ENCODE measurements around the gene TGDS. TPM values are rescaled to one million over a fixed set of nuclear protein-coding genes. Genes with fewer than 3 reads are reported as not detected.

TGDS gene
- polyA plus RNA-seq, 2 donors, result 5.2 to 6.1 TPM

DNA sequence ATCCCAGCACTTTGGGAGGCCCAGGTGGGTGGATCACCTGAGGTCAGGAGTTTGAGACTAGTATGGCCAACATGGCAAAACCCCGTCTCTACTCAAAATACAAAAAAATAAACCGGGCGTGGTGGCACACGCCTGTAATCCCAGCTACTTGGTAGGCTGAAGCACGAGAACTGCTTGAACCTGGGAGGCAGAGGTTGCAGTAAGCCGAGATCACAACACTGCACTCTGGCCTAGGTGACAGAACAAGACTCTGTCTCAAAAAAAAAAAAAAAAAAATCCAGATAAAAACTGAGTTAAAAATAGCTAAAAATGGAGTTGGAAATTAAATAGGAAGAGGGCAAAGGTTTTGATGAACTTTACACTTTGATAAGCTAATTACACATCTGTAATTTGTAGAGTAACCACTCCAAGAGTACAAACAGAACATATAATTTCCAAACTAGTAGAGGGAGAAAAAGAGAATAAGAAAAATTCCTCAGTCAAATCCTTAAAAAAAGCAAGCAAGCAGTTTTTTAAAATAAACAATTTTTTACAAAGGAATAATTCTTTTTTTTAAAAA is 10.3 kb downstream of the TGDS start:
- no peaks in the 10 kb centered on the region for H3K9me3 ChIP-seq (ENCODE audit: control insufficient read depth in 2 of 2, insufficient read depth in 1 of 2, low read depth in 1 of 2, low read length in 1 of 2)
- H3K27me3 ChIP-seq (ENCODE audit: control insufficient read depth in 1 of 2, insufficient read depth in 2 of 2, low read length in 2 of 2), result no peaks in the 10 kb centered on the region
- H3K36me3 ChIP-seq (ENCODE audit: control insufficient read depth in 2 of 2, insufficient read depth in 2 of 2, low read length in 1 of 2), result peaks cover 0 to 7% of the 10 kb centered on the region in 2 donors
- WGBS, 2 donors, result 87 to 92% methylated on average over 6 of the region's 6 CpGs
- no peaks in the 10 kb centered on the region for H3K4me1 ChIP-seq (ENCODE audit: control insufficient read depth in 2 of 2, insufficient read depth in 2 of 2, low read length in 1 of 2)
- H3K4me3 ChIP-seq (ENCODE audit: low read depth in 1 of 2, low read length in 2 of 2), result no peak overlapping the region
- no peak overlapping the region for H3K27ac ChIP-seq (ENCODE audit: low read depth in 2 of 2, low read length in 1 of 2)

DNA sequence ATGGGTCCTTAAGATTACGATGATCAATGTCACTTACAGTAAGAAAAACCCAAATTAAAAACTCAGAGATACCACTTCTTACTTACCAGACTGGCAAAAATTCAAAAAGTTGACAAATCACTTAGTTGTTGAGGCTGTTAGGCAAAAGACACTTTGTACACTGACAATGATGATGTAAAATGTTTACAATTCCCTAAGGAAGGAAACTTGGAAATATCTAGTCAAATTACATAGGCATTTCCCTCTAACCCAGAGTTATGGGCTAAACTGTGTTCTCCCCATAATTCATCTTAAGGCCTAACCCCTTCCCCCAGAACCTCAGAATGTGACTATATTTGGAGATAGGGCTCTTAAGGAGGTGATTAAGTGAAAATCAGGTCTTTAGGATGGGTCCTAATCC is 12.0 kb downstream of the TGDS start:
- WGBS, 2 donors, result 92 to 93% methylated on average over 1 of the region's 1 CpG
- Histone ChIP-seq H3K4me3 (ENCODE audit: low read depth in 1 of 2, low read length in 2 of 2) (no peak overlapping the region), H3K9me3 (ENCODE audit: control insufficient read depth in 2 of 2, insufficient read depth in 1 of 2, low read depth in 1 of 2, low read length in 1 of 2) (no peaks in the 10 kb centered on the region), H3K27ac (ENCODE audit: low read depth in 2 of 2, low read length in 1 of 2) (no peak overlapping the region), H3K27me3 (ENCODE audit: control insufficient read depth in 1 of 2, insufficient read depth in 2 of 2, low read length in 2 of 2) (no peaks in the 10 kb centered on the region), H3K4me1 (ENCODE audit: control insufficient read depth in 2 of 2, insufficient read depth in 2 of 2, low read length in 1 of 2) (no peaks in the 10 kb centered on the region), H3K36me3 (ENCODE audit: control insufficient read depth in 2 of 2, insufficient read depth in 2 of 2, low read length in 1 of 2) (peaks cover 4 to 10% of the 10 kb centered on the region in 2 donors)

DNA sequence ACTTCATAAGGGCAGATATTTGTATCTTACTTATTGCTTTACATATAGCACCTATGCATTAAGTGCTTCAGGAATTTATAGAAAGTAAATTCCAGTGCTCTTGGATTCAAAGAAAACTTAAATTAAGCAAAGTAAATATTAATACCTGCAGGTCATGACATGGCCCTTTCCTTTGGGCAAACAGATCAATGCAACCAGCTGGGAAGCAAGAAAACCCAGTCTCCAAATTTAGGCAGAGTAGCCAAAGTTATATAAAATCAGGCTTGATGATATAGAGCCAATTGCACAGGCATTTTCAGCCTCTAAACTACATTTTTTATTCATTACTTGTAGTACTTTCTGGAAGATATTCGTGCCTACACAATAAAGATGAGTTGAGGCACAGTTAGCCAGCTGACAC is 16.9 kb downstream of the TGDS start:
- Histone ChIP-seq H3K4me3 (ENCODE audit: low read depth in 1 of 2, low read length in 2 of 2) (no peak overlapping the region), H3K36me3 (ENCODE audit: control insufficient read depth in 2 of 2, insufficient read depth in 2 of 2, low read length in 1 of 2) (peaks cover 6 to 13% of the 10 kb centered on the region in 2 donors), H3K4me1 (ENCODE audit: control insufficient read depth in 2 of 2, insufficient read depth in 2 of 2, low read length in 1 of 2) (no peaks in the 10 kb centered on the region), H3K27me3 (ENCODE audit: control insufficient read depth in 1 of 2, insufficient read depth in 2 of 2, low read length in 2 of 2) (no peaks in the 10 kb centered on the region), H3K27ac (ENCODE audit: low read depth in 2 of 2, low read length in 1 of 2) (no peak overlapping the region), H3K9me3 (ENCODE audit: control insufficient read depth in 2 of 2, insufficient read depth in 1 of 2, low read depth in 1 of 2, low read length in 1 of 2) (no peaks in the 10 kb centered on the region)
- 44 to 50% methylated on average over 1 of the region's 1 CpG for WGBS, 2 donors

GRCh38 chr13:94569615-94570014 is 26.3 kb downstream of the TGDS start:
- Histone ChIP-seq H3K36me3 (ENCODE audit: control insufficient read depth in 2 of 2, insufficient read depth in 2 of 2, low read length in 1 of 2) (peaks cover 21 to 23% of the 10 kb centered on the region in 2 donors), H3K4me1 (ENCODE audit: control insufficient read depth in 2 of 2, insufficient read depth in 2 of 2, low read length in 1 of 2) (no peaks in the 10 kb centered on the region), H3K4me3 (ENCODE audit: low read depth in 1 of 2, low read length in 2 of 2) (no peak overlapping the region), H3K27me3 (ENCODE audit: control insufficient read depth in 1 of 2, insufficient read depth in 2 of 2, low read length in 2 of 2) (no peaks in the 10 kb centered on the region), H3K9me3 (ENCODE audit: control insufficient read depth in 2 of 2, insufficient read depth in 1 of 2, low read depth in 1 of 2, low read length in 1 of 2) (peaks cover 0 to 2% of the 10 kb centered on the region in 2 donors), H3K27ac (ENCODE audit: low read depth in 2 of 2, low read length in 1 of 2) (no peak overlapping the region)
- WGBS, 2 donors, result 81 to 88% methylated on average over 3 of the region's 3 CpGs

DNA sequence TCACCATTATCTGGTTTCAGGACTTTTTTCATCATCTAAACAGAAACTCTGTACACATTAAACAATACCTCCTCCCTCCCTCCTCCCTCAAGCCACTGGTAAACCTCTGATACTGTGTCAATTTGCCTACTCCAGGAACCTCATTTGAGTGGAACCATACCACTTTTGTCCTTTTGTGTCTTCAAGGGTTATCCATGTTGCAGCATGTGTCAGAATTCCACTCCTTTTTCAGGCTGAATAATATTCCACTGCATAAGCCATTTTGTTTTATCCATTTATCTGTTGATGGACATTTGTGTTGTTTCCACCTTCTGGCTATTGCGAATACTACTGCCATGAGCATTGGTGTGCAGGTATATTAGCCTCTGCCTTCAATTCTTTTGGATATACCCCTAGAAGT is 27.5 kb downstream of the TGDS start:
- Histone ChIP-seq H3K27ac (ENCODE audit: low read depth in 2 of 2, low read length in 1 of 2) (no peak overlapping the region), H3K36me3 (ENCODE audit: control insufficient read depth in 2 of 2, insufficient read depth in 2 of 2, low read length in 1 of 2) (peaks cover 19 to 21% of the 10 kb centered on the region in 2 donors), H3K27me3 (ENCODE audit: control insufficient read depth in 1 of 2, insufficient read depth in 2 of 2, low read length in 2 of 2) (no peaks in the 10 kb centered on the region), H3K9me3 (ENCODE audit: control insufficient read depth in 2 of 2, insufficient read depth in 1 of 2, low read depth in 1 of 2, low read length in 1 of 2) (peaks cover 0 to 1% of the 10 kb centered on the region in 2 donors), H3K4me1 (ENCODE audit: control insufficient read depth in 2 of 2, insufficient read depth in 2 of 2, low read length in 1 of 2) (no peaks in the 10 kb centered on the region), H3K4me3 (ENCODE audit: low read depth in 1 of 2, low read length in 2 of 2) (no peak overlapping the region)
- WGBS, 2 donors, result 94 to 96% methylated on average over 1 of the region's 1 CpG

DNA sequence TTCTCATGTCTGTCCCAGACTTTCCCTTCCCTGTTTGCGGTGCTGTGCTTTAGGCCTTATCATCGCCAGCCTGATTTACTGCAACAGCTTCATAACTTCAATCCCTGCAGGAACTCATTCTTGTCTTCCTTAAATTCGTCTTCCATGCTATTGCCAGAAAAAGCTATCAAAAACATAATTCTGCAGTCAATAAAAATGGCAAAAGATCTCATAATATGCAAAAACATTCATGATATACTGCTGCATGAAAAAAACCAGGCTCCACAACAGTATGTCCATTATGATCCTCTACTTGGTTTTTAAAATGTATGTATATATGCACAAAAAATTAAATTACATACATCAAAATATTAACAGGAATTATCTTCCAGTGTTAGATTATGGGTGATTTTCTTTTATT is 28.4 kb downstream of the TGDS start:
- 93 to 94% methylated on average over 3 of the region's 3 CpGs for WGBS, 2 donors
- Histone ChIP-seq H3K27ac (ENCODE audit: low read depth in 2 of 2, low read length in 1 of 2) (no peak overlapping the region), H3K27me3 (ENCODE audit: control insufficient read depth in 1 of 2, insufficient read depth in 2 of 2, low read length in 2 of 2) (no peaks in the 10 kb centered on the region), H3K4me3 (ENCODE audit: low read depth in 1 of 2, low read length in 2 of 2) (no peak overlapping the region), H3K4me1 (ENCODE audit: control insufficient read depth in 2 of 2, insufficient read depth in 2 of 2, low read length in 1 of 2) (no peaks in the 10 kb centered on the region), H3K36me3 (ENCODE audit: control insufficient read depth in 2 of 2, insufficient read depth in 2 of 2, low read length in 1 of 2) (peaks cover 16 to 19% of the 10 kb centered on the region in 2 donors), H3K9me3 (ENCODE audit: control insufficient read depth in 2 of 2, insufficient read depth in 1 of 2, low read depth in 1 of 2, low read length in 1 of 2) (no peaks in the 10 kb centered on the region)

DNA sequence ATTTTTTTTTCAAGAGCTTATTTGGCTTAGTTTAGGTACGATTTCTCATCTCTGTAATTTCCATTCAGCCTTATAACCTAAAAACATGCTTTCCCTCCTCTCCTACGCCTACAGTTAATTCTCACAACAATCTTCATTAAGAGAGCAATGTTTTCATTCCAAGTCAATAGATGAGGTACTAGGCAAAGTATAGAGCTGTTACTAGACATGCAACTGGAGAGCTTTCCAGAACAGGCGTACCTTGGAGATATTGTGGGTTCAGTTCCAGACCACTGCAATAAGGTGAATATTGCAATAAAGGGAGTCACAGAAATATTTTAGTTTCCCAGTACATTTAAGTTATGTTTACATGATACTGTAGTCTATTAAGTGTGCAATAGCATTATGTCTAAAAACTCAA is 34.8 kb downstream of the TGDS start:
- WGBS, 2 donors, result 90 to 91% methylated on average over 3 of the region's 3 CpGs
- H3K4me1 ChIP-seq (ENCODE audit: control insufficient read depth in 2 of 2, insufficient read depth in 2 of 2, low read length in 1 of 2), result no peaks in the 10 kb centered on the region
- H3K9me3 ChIP-seq (ENCODE audit: control insufficient read depth in 2 of 2, insufficient read depth in 1 of 2, low read depth in 1 of 2, low read length in 1 of 2), result no peaks in the 10 kb centered on the region
- H3K36me3 ChIP-seq (ENCODE audit: control insufficient read depth in 2 of 2, insufficient read depth in 2 of 2, low read length in 1 of 2), result no peaks in the 10 kb centered on the region
- no peak overlapping the region for H3K4me3 ChIP-seq (ENCODE audit: low read depth in 1 of 2, low read length in 2 of 2)
- no peaks in the 10 kb centered on the region for H3K27me3 ChIP-seq (ENCODE audit: control insufficient read depth in 1 of 2, insufficient read depth in 2 of 2, low read length in 2 of 2)
- H3K27ac ChIP-seq (ENCODE audit: low read depth in 2 of 2, low read length in 1 of 2), result no peak overlapping the region

DNA sequence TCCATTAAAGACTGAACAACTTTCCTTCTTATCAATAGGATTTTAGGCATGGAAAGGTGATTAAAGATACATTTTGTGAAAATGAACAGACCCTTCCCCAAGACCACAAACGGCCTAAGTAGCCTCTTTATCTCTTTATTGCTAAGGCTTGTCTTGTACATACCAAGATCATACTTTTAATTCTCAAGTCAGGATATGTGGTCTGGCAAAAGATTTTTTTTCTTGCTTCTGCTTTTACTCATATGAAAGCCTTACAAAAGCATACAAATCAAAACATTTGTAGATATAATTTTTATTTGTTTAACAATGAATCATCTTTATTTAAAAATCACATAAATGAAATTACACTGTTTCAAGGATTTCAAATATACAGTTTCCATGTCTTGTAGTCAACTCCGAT is 35.8 kb downstream of the TGDS start:
- H3K27me3 ChIP-seq (ENCODE audit: control insufficient read depth in 1 of 2, insufficient read depth in 2 of 2, low read length in 2 of 2), result no peaks in the 10 kb centered on the region
- WGBS, 2 donors, result 69 to 71% methylated on average over 2 of the region's 2 CpGs
- H3K4me3 ChIP-seq (ENCODE audit: low read depth in 1 of 2, low read length in 2 of 2), result no peak overlapping the region
- no peaks in the 10 kb centered on the region for H3K4me1 ChIP-seq (ENCODE audit: control insufficient read depth in 2 of 2, insufficient read depth in 2 of 2, low read length in 1 of 2)
- no peak overlapping the region for H3K27ac ChIP-seq (ENCODE audit: low read depth in 2 of 2, low read length in 1 of 2)
- no peaks in the 10 kb centered on the region for H3K9me3 ChIP-seq (ENCODE audit: control insufficient read depth in 2 of 2, insufficient read depth in 1 of 2, low read depth in 1 of 2, low read length in 1 of 2)
- H3K36me3 ChIP-seq (ENCODE audit: control insufficient read depth in 2 of 2, insufficient read depth in 2 of 2, low read length in 1 of 2), result no peaks in the 10 kb centered on the region

DNA sequence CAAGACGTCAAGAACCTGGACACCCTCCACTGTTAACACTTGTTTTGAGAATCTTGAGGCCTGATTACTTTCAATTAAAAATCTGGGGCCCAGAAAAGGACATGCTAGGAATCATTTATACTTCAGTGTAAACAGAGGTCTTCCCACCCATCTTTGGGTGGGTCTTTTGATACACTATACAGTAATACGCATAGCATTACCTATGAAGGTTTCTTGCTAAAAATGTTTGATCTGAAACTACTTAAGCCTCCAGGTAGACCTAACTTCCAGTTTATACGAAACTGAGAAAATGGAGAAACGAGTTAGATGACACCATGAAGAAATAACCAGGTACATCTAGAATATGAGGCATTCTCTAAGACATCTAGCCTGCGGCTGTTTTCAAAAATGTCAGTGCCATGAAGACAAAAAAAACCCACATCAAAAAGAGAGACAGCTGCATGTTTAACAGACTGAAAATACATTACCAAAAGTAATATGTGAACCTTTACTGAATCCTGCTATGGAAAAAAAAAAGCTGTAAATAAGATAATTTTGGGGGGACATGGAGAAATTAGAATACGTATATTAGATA is 36.6 kb downstream of the TGDS start:
- H3K4me1 ChIP-seq (ENCODE audit: control insufficient read depth in 2 of 2, insufficient read depth in 2 of 2, low read length in 1 of 2), result no peaks in the 10 kb centered on the region
- WGBS, 2 donors, result 77 to 85% methylated on average over 6 of the region's 6 CpGs
- no peak overlapping the region for H3K27ac ChIP-seq (ENCODE audit: low read depth in 2 of 2, low read length in 1 of 2)
- no peaks in the 10 kb centered on the region for H3K36me3 ChIP-seq (ENCODE audit: control insufficient read depth in 2 of 2, insufficient read depth in 2 of 2, low read length in 1 of 2)
- H3K9me3 ChIP-seq (ENCODE audit: control insufficient read depth in 2 of 2, insufficient read depth in 1 of 2, low read depth in 1 of 2, low read length in 1 of 2), result no peaks in the 10 kb centered on the region
- no peaks in the 10 kb centered on the region for H3K27me3 ChIP-seq (ENCODE audit: control insufficient read depth in 1 of 2, insufficient read depth in 2 of 2, low read length in 2 of 2)
- no peak overlapping the region for H3K4me3 ChIP-seq (ENCODE audit: low read depth in 1 of 2, low read length in 2 of 2)

DNA sequence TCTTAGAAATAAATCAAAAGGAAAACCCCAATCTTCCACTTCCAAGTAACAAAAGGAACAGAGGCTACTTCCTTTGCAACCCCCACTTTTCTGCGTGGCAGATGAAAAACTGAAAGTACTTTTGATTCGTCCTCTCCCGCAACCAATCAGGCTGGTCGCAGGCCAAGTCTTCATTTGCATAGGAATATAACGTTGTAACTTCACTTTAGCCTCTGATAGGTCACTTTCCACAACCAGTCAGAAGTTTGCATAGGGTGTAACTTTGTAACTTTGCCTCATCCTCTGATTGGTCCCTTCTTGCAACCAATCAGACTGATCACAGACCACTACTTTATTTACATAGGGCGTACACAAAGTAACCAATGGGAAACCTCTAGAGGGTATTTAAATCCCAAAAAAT is 37.2 kb downstream of the TGDS start:
- no peaks in the 10 kb centered on the region for H3K9me3 ChIP-seq (ENCODE audit: control insufficient read depth in 2 of 2, insufficient read depth in 1 of 2, low read depth in 1 of 2, low read length in 1 of 2)
- no peak overlapping the region for H3K27ac ChIP-seq (ENCODE audit: low read depth in 2 of 2, low read length in 1 of 2)
- 50 to 66% methylated on average over 6 of the region's 6 CpGs for WGBS, 2 donors
- no peaks in the 10 kb centered on the region for H3K36me3 ChIP-seq (ENCODE audit: control insufficient read depth in 2 of 2, insufficient read depth in 2 of 2, low read length in 1 of 2)
- no peak overlapping the region for H3K4me3 ChIP-seq (ENCODE audit: low read depth in 1 of 2, low read length in 2 of 2)
- H3K4me1 ChIP-seq (ENCODE audit: control insufficient read depth in 2 of 2, insufficient read depth in 2 of 2, low read length in 1 of 2), result no peaks in the 10 kb centered on the region
- H3K27me3 ChIP-seq (ENCODE audit: control insufficient read depth in 1 of 2, insufficient read depth in 2 of 2, low read length in 2 of 2), result no peaks in the 10 kb centered on the region
